Ascending aorta (tissue), 2 donors: ENCODE results near the gene UBE2D2. TPM values are rescaled to one million over a fixed set of nuclear protein-coding genes. Genes with fewer than 3 reads are reported as not detected.

Source experiments
- DNase-seq, 2 donors: peaks; one replicate each; pipeline ENCODE4 v3.0.0-alpha.2; 2019; ENCODE audit warnings: low spot score in 2 of 2
- H3K27ac ChIP-seq, 2 donors: fragments of 200-600 bp; sonication (generic); one replicate each; pipeline ENCODE4 v1.5.1; 2016 to 2017; ENCODE audit warnings: mild to moderate bottlenecking in 1 of 2
- H3K27me3 ChIP-seq: fragments of 200-600 bp; sonication (generic); one replicate; pipeline ENCODE4 v1.5.1; 2017
- H3K36me3 ChIP-seq, 2 donors: fragments of 200-600 bp; sonication (generic); one replicate each; pipeline ENCODE4 v1.5.1; 2016
- H3K4me1 ChIP-seq, 2 donors: fragments of 200-600 bp; sonication (generic); one replicate each; pipeline ENCODE4 v1.5.1; 2016 to 2017; ENCODE audit warnings: mild to moderate bottlenecking in 1 of 2
- H3K4me3 ChIP-seq, 2 donors: fragments of 200-600 bp; sonication (generic); one replicate each; pipeline ENCODE4 v1.5.1; 2016 to 2017; ENCODE audit warnings: mild to moderate bottlenecking in 1 of 2
- H3K9me3 ChIP-seq, 2 donors: fragments of 200-600 bp; sonication (generic); one replicate each; pipeline ENCODE4 v1.5.1; 2016
- CTCF ChIP-seq, 3 experiments: fragments of 200-600 bp in 2 of 3; fragments of 450-650 bp in 1 of 3; sonication (generic) in 2 of 3; IDR thresholded peaks; one replicate each; pipeline ENCODE4 v1.5.1; 2016 to 2019; ENCODE audit warnings: antibody characterized with exemption in 3 of 3, mild to moderate bottlenecking in 1 of 3, moderate library complexity in 1 of 3
- intact Hi-C: fragments of 100-400 bp; cut with DNase I; formaldehyde crosslinking; loops from one replicate; pipeline ENCODE4 v1.15.1; 2023
- total RNA-seq: library from RNA; depleted of rRNA; stranded (reverse); fragments of >200 nt; gene quantifications from one replicate; pipeline ENCODE4 v1.1.0, GENCODE V29; 2016

Gene UBE2D2
- total RNA-seq, 1 donor from 2014 or later, result 65.9 TPM

- no peak overlapping the region for H3K4me3 ChIP-seq
- TF ChIP-seq CTCF (IDR thresholded peaks at IDR 0.05), result no peak
- H3K27me3 ChIP-seq, result no peaks in the 10 kb centered on the region
- H3K27ac ChIP-seq, result no peak overlapping the region
- no peaks in the 10 kb centered on the region for H3K4me1 ChIP-seq
- intact Hi-C loops, result no loop called here
- no peaks in the 10 kb centered on the region for H3K9me3 ChIP-seq
- no peaks in the 10 kb centered on the region for H3K36me3 ChIP-seq
- DNase-seq, result no peak
These were observed 9.8 kb upstream of the UBE2D2 start for GRCh38 chr5:139551191-139551889.

GRCh38 chr5:139552893-139553575 lies 8.1 kb upstream of the UBE2D2 start:
- Histone ChIP-seq H3K9me3 (no peaks in the 10 kb centered on the region), H3K27me3 (no peaks in the 10 kb centered on the region), H3K27ac (no peak overlapping the region), H3K36me3 (no peaks in the 10 kb centered on the region), H3K4me3 (no peak overlapping the region), H3K4me1 (no peaks in the 10 kb centered on the region)
- DNase-seq, result no peak
- TF ChIP-seq CTCF (IDR thresholded peaks at IDR 0.05), result no peak
- intact Hi-C loops, result no loop called here

GRCh38 chr5:139554264-139554663 lies 6.9 kb upstream of the UBE2D2 start:
- Histone ChIP-seq H3K4me3 (no peak overlapping the region), H3K27me3 (no peaks in the 10 kb centered on the region), H3K9me3 (no peaks in the 10 kb centered on the region), H3K4me1 (no peaks in the 10 kb centered on the region), H3K36me3 (no peaks in the 10 kb centered on the region), H3K27ac (no peak overlapping the region)
- no peak for TF ChIP-seq CTCF (IDR thresholded peaks at IDR 0.05)
- DNase-seq, result no peak
- intact Hi-C loops, result no loop called here

- Histone ChIP-seq H3K27me3 (no peaks in the 10 kb centered on the region), H3K4me3 (no peak overlapping the region), H3K36me3 (no peaks in the 10 kb centered on the region), H3K4me1 (peaks cover 3 to 6% of the 10 kb centered on the region in 2 donors), H3K27ac (no peak overlapping the region), H3K9me3 (no peaks in the 10 kb centered on the region)
- DNase-seq, result no peak
- intact Hi-C loops, result no loop called here
- no peak for TF ChIP-seq CTCF (IDR thresholded peaks at IDR 0.05)
These were observed 3.3 kb upstream of the UBE2D2 start for GRCh38 chr5:139557811-139558210.

GRCh38 chr5:139561655-139562451 lies 714 bp downstream of the UBE2D2 start:
- peaks cover 14 to 46% of the 10 kb centered on the region in 2 donors for H3K4me1 ChIP-seq
- H3K36me3 ChIP-seq, result no peaks in the 10 kb centered on the region
- TF ChIP-seq CTCF (IDR thresholded peaks at IDR 0.05), result no peak
- H3K9me3 ChIP-seq, result no peaks in the 10 kb centered on the region
- H3K27me3 ChIP-seq, result no peaks in the 10 kb centered on the region
- intact Hi-C loops, result loop anchor here (1.0 to 10.0 kb wide), 5 partner anchors 44 to 267 kb away; partner anchors contain the start of genes DNAJC18, MATR3 and SPATA24
- DNase-seq, result peak in 1 of 2 donors; percentile 75
- H3K27ac ChIP-seq, result peak overlapping the region; percentile 96 to 99
- H3K4me3 ChIP-seq, result peak overlapping the region; percentile 86 to 91
